ENCODE measurements around the gene DAND5.

The DAND5 gene, protein sequence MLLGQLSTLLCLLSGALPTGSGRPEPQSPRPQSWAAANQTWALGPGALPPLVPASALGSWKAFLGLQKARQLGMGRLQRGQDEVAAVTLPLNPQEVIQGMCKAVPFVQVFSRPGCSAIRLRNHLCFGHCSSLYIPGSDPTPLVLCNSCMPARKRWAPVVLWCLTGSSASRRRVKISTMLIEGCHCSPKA

DNA sequence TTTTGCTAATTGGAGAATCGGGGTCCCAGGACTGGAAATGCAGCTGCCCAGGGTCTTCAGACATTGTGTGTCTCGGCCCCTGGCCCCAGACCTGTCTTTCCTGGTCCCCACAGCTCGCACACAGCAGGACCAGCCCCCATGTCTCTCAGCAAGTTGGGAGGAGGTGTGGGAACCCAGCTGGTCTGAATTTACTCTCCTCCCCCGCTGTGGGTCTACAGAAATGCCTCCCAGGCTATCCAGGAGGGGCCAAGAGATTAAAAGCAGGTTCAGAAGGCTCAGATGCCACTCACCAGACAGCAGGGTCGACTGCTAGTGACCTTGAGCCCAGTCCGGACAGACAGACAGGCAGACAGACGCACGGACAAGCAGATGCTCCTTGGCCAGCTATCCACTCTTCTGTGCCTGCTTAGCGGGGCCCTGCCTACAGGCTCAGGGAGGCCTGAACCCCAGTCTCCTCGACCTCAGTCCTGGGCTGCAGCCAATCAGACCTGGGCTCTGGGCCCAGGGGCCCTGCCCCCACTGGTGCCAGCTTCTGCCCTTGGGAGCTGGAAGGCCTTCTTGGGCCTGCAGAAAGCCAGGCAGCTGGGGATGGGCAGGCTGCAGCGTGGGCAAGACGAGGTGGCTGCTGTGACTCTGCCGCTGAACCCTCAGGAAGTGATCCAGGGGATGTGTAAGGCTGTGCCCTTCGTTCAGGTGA lies at the start of gene DAND5:
TSS of gene DAND5 (plus strand) at position 285 of the 697 bp plus-strand sequence. CDS start at position 370, 85 bp downstream.
- no peak for DNase-seq

DNA sequence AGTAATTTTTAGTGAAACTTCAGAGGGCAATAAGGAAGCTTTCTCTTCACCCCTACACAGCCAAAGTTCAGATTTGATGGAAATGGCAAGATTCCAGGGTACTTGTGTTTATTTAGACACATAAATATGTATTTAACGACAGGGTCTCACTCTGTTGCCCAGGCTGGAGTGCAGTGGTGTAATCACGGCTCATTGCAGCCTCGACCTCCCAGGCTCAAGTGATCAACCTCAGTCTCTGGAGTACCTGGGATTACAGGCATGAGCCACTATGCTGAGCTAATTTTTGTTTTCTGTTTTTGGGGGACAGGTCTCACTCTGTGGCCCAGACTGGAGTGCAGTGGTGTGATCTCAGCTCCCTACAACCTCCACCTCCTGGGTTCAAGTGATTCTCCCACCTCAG lies 48.3 kb upstream of the DAND5 start:
- no peak for DNase-seq

DNA sequence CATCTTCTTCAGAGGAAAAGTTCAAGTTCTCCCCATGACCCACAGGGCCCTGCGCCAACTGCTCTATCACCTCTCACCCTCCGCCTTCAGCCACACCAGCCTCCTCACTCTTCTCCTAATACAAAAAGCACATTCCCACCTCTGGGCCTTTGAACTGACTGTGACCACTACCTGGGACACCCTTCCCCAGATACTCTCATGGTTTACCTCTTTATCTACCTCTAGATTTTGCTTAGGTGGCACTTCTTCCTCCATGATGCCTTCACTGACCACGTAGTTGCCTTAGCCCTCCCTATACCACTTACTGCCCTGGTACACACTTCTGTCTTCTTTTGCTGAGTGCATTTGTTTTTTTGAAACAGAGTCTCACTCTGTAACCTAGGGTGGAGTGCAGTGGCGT lies 46.4 kb upstream of the DAND5 start:
- no peak for DNase-seq

DNA sequence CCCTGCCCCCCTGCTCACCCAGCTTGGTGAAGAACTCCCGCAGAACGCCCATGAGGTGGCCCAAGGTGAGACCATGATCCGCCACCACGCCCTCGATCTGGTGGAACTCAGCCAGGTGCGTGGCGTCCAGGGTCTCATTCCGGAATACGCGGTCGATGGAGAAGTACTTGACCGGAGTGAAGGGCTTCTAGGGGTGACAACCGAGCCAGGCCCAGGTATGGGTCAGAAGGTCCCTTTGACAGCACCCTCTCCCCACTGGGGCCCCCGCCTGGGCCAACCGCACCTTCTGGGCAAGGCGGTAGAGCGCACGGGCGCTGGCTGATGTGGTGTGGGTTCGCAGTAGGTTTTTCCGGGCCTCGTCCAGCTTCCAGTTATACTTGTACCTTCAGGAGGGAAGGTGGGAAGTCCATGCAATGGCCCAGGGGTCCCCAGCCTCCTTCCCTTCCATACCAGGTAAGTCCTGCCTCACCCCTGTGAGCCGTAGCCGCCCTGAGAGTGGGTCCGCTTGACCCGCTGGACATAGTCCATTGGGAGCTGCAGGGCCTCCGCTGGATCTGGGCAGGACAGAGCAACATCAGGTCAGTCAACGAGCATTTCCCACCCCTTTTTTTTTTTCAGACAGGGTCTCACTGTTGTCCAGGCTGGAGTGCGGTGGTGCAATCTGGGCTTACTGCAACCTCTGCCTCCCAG lies 44.6 kb upstream of the DAND5 start:
- DNase-seq, result no peak

DNA sequence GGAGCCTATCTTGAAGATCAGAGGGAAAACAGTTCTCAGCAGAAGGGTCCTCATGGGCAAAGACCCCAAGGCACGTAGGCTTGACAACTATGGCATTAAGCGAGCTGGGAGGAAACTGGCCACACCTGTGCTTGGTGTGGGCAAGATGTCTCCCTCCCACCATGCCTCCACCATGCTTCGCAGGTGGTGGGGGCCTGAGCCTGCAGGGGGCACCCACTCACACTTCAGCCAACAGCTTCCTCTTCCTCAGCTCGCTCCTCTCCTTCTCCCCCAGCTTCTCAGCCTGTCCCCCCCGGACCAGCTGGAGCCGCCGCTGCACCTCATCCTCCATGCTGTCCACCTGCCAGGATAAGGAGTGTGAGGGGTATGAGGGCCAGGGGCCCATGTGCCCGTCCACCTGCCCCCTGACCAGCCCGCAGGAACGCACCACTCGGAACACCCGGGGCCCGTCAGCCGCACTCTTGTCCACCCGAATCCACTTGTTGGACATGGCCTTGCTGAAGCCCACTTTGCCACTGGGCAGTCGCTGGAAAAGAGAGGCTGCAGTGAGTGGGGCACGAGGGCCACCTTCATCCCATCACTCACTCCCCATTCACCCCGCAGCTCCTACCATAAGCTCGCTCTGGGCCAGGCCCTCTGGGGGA lies 39.3 kb upstream of the DAND5 start:
- no peak for DNase-seq

DNA sequence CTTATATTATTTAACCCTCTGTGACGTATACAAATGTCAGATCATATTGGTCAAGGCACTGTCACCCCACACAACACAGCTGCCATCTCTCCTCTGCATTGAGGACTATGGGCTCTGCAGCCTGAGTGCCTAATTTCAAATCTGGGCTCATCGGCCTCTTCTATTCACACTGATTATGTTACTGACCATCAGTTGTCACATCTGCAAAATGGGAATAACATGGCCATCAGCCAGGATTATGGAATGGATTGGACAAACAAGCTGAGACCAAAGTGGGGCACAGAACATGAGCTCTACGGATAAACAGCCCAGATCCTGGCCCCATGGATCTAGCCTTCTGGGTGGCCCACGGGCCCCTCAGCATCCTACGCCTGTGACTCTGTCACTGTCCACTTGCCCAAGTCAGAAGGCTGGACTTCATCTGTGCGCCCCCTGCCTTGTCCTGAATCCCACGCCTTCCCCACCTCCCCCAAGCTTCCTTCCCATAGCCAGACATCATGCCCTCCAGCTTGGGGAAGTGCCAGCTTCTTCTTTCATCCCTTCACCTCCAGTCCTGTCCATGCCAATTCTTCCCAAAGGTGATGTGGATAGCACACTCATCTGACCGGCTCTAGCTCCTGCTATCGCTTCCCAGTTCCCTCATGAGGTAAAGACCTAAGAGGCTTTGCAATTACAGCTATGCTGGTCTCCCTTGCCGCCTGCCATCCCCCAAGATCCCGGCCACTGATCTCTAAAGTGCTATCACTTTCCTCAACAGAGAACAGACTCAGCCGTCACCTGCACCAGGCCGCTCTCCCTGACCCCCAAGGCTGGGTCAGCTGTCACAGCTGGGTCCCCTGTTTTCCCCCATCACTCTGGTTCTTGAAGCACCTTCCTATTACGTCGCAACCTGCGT lies 36.7 kb upstream of the DAND5 start:
- DNase-seq, result no peak

DNA sequence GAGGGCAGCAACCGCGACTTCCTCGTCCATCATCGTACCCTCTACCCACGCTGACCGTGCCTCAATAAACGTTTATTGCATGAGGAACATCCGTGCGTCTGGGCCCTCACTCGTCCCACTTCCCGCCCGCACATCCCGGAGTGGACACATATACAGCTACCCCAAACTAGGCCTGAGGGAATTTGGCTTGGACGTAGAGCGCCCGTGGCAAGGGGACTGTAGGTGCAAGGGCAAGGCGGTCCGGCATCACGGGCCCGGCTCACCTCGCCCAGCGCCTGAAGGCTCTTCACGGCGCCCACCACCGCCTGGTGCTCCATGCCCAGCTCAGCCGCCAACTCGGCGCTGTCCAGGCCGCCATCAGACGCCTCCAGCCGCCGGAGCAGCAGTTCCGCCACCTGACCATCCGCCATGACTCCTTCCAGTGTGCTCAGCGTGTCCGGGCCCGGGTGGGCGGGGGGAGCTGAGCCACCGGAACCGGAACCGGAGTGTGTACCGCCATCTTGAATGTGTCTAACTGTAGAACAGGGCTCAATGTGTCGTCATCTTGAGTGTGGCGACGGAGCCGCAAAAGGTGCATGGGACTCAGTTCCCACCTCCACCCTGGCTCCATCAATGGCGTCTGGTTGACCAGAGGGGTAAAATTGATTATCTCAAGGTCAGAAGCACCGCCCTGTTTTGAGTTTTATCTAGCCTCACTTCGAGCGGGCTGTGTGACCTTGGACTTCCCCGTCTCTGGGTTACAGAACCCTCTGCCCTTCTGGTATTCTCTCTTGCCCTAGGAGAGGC lies 35.9 kb upstream of the DAND5 start, which contains the start of gene FARSA:
TSS of gene FARSA (minus strand) at position 425 of the 786 bp plus-strand sequence. CDS start at position 410, 15 bp downstream.
- peak; percentile 87 for DNase-seq

DNA sequence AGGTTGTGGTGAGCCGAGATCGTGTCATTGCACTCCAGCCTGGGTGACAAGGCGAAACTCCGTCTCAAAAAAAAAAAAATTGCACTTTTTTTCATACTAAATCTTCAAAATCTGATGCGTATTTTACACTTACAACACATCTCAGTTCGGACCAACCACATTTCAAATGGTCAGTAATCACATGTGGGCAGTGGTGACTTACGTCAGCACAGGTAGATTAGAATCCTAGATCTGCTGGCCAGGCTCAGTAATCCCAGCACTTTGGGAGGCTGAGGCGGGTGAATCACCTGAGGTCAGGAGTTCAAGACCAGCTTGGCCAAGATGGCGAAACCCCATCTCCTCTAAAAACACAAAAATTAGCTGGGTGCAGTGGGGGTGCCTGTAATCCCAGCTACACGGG lies 34.3 kb upstream of the DAND5 start:
- DNase-seq, result no peak

DNA sequence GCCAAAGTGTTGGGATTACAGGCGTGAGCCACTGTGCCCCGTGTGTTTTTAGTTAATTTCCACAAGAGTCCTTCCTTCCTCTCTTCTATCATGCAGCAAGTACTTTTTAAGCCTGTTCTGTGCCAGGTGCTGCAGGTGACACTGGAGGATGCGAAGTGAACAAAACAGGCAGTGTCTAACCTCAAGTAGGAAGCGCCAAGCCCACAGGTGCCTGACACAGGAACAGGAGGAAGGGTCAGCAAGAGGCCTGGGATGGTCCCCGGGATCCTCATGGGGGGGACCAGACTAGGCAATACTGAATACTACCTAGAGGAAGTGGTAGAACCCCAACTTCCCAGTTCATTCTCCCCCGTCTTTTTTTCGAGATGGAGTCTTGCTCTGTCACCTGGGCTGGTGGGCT lies 32.8 kb upstream of the DAND5 start:
- DNase-seq, result peak; percentile 16

DNA sequence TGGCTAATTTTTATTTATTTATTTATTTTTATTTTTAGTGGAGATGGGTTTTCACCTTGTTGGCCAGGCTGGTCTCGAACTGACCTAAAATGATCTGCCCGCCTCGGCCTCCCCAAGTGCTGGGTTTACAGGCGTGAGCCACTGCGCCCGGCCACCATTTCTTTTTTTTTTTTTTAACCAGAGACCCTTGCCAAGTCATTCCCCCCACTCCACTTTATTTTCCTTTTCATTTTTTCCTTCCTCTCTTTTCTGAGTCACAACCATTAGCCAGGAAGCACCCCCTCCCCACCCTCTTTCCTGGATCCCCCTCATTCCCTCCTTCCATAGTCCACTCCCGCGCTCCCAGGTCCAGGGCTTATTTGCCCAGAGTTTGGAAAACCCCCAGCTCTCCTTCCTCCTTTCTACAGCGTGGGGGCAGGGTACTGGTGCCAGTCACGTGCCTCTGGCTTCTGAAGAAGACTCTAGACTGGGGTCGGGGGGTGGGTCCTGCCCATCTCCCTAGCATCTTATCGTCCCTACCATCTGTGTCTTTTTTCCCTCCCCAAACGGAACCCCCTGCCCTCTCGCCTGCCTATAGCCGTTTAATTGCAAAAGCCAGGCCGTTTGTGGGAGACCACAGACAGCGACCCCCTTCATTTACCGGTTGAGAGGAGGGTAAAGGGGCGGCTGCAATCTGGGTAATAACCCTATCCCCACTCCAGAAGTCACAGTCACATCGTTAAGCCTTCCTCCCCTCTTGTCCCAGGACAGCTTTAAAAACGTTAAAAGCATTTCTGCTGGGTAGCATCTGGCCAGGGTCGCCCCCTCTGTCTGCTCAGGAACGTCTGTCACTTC lies 32.1 kb upstream of the DAND5 start:
- peak; percentile 68 for DNase-seq

DNA sequence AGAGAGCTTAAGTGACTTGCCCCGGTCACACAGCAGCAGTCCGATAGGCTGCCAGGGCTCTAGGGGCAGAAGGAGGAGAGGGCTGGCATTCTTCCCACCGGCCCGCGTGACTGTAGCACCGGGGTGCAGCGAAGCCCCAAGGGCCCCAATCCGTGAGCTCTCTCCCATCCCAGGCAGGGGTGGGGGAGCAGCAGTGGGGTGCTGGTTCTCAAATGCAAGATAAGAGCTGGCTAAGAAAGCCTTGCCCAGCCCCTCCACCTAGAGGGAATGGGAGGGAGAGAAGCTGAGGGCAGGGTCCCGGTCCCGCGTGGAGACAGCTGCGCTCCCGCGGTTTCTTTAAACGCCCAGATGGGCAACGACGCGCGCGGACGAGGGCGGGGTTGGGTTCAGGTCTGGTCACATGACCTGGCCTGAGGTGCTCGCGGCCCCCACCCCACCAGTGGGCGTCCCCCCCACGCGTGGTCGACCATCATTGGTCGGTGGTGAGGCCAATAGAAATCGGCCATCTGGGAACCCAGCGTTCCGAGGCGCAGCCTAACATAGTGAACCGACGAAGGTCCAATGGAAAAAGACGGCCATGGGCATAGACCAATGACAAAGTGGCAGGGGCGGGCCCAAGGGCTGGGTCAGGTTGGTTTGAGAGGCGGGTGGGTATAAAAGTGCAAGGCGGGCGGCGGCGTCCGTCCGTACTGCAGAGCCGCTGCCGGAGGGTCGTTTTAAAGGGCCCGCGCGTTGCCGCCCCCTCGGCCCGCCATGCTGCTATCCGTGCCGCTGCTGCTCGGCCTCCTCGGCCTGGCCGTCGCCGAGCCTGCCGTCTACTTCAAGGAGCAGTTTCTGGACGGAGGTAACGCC lies 31.2 kb upstream of the DAND5 start, which contains the start of gene CALR:
TSS of gene CALR (plus strand) at position 683 of the 852 bp plus-strand sequence. CDS start at position 754, 71 bp downstream.
- peak; percentile 99 for DNase-seq

DNA sequence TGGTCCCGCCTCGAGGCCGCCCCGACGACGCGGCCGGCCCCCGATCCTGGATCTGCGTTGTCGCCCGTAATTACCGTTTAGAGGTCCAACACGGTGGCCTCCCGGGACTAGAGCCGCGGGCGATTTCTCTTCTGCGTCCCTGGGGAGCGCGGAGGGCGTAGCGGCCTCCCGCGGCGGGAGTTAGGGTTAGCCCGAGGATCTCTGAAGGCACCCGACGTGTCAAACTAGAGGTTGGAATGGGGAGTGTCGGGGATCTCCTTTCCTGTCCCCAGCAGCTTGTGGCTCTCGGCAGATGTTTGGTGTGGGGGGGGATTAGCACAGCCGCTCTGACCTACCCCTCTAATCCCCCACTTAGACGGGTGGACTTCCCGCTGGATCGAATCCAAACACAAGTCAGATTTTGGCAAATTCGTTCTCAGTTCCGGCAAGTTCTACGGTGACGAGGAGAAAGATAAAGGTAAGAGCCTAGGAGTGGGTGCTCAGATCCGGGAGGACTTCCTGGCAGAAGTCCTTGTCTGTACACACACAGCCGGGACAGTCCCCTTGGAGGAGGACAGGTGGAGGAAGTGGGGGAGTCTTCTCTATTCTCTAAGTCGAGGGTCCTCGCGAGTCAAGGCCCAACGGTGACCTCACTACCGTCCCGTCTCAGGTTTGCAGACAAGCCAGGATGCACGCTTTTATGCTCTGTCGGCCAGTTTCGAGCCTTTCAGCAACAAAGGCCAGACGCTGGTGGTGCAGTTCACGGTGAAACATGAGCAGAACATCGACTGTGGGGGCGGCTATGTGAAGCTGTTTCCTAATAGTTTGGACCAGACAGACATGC lies 30.4 kb upstream of the DAND5 start:
- DNase-seq, result peak; percentile 32

DNA sequence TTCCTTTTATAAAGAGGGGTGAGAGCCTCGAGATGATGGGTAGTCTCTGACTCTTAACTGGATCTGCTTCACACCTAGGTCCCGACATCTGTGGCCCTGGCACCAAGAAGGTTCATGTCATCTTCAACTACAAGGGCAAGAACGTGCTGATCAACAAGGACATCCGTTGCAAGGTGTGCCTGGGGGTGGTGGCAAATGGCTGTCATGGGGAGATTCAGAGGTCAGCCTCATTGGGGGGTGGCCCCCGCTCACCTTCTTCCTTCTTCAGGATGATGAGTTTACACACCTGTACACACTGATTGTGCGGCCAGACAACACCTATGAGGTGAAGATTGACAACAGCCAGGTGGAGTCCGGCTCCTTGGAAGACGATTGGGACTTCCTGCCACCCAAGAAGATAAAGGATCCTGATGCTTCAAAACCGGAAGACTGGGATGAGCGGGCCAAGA lies 29.4 kb upstream of the DAND5 start:
- DNase-seq, result no peak

DNA sequence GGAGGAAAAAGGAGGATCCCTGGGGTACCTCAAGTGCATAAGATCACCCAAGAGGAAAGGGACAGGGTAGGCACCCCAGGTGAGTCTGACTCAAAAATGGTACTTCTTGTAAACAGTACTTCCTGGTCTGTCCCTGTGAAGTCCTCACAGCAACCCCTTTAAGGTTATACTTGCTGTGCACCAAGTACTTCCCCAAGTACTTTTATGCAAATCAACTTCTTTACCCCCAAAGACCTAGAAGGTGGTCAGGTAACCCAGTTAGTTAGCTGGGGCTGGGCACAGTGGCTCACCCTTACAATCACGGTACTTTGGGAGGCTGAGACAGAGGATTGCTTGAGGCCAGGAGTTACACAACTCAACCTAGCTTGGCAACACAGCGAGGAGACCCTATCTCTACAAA lies 28.5 kb upstream of the DAND5 start:
- DNase-seq, result no peak

DNA sequence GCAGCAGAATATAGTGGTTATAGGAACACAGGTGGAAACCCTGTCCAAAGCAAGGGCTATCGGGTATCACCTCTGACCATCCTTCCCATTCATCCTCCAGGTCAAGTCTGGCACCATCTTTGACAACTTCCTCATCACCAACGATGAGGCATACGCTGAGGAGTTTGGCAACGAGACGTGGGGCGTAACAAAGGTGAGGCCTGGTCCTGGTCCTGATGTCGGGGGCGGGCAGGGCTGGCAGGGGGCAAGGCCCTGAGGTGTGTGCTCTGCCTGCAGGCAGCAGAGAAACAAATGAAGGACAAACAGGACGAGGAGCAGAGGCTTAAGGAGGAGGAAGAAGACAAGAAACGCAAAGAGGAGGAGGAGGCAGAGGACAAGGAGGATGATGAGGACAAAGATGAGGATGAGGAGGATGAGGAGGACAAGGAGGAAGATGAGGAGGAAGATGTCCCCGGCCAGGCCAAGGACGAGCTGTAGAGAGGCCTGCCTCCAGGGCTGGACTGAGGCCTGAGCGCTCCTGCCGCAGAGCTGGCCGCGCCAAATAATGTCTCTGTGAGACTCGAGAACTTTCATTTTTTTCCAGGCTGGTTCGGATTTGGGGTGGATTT lies 25.8 kb upstream of the DAND5 start:
- DNase-seq, result no peak

DNA sequence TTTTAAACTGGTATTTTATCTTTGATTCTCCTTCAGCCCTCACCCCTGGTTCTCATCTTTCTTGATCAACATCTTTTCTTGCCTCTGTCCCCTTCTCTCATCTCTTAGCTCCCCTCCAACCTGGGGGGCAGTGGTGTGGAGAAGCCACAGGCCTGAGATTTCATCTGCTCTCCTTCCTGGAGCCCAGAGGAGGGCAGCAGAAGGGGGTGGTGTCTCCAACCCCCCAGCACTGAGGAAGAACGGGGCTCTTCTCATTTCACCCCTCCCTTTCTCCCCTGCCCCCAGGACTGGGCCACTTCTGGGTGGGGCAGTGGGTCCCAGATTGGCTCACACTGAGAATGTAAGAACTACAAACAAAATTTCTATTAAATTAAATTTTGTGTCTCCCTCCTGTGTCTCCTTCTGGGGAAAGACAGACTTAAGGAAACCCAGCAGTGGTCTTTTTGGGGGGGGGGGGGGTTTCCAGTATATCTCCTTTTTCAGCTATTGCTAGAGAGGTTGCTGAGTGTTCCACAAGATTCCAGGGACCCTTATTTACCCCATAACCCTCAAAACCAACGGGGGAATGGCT lies 25.2 kb upstream of the DAND5 start:
- DNase-seq, result no peak

DNA sequence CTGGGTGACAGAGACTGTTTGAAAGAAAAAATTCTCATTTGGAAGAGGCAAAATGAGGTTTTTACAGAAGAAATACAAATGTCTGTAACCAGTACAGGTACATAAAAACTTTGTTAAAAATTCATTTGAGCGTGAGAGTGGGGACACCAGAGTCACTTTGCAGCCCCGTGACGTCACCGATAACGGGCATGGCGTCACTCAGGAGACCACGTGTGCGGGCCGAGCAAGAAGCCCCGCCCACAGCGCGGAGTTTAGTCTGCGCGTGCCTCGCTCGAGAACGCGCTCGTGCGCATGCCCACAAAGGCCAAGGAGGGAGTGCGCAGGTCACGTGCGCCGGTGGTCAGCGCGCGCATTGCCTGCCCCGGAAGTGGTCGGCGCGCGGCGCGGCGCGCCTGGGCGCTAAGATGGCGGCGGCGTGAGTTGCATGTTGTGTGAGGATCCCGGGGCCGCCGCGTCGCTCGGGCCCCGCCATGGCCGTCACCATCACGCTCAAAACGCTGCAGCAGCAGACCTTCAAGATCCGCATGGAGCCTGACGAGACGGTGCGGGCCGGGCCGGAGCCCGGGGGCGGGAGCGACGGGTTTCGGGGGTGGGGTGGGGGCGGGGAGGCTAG lies 23.8 kb upstream of the DAND5 start, which contains the start of gene RAD23A:
TSS of gene RAD23A (plus strand) at position 384 of the 613 bp plus-strand sequence. CDS start at position 471, 87 bp downstream.
- peak; percentile 99 for DNase-seq

Measured in NCI-H1436 (cell line).